Measurements from ENCODE around the gene SALL3.

Gene SALL3

GRCh38 chr18:79008356-79008940 is 28.8 kb downstream of the SALL3 start:
- DNase-seq: no peak

DNA sequence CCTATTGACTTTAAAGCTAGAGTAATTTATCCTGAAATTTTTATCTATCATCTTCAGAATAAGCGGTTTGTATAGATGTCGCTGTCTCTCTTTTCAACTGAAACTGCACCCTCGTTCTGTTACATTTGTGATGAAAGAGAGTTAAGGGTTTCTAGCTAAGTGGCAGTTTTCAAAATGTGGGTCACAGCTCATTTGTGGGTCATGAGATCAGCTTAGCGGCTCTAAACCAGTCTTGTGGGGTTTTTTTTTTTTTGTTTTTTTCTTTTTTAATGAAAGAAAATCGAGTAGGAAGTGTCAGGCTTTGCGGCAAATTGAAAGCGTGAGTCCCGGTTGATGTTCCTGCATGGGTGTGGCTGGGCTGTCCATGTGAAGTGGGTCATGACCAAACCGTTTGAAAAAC is 31.2 kb downstream of the SALL3 start:
- peak; percentile 50 for DNase-seq

DNA sequence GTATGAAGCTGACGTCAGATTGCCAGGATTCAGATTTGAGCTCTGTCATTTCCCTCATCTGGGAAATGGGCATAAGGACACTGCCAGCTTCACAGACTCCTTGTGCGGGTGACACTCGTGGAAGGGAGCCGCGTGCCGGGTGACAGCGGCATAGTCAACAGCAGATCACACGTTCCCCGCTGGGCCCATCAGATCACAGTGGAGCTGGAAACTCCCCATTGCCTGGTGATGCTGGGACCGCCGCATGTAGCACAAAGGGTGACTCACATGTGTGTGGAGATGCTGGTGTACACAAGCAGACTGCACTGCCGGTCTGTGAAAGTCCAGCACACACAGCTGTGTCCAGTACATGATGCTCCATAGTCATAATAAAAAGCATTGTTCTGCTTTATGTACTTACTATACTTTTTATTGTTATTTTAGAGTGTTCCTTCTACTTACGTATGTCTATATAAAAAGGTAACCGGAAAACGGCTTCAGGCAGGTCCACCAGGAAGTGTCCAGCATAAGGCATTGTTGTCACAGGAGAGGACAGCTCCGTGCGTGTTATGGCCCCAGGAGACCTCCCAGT is 31.8 kb downstream of the SALL3 start:
- peak; percentile 62 for DNase-seq

- DNase-seq: no peak
Observed at GRCh38 chr18:79013869-79014268, 34.3 kb downstream of the SALL3 start.

- DNase-seq: no peak
Observed at GRCh38 chr18:79018911-79019310, 39.3 kb downstream of the SALL3 start.

GRCh38 chr18:79019881-79020280 is 40.3 kb downstream of the SALL3 start:
- DNase-seq: no peak

- DNase-seq: no peak
Observed at GRCh38 chr18:79022603-79023002, 43.0 kb downstream of the SALL3 start.

GRCh38 chr18:79026491-79026890 is 46.9 kb downstream of the SALL3 start:
- DNase-seq: no peak

DNA sequence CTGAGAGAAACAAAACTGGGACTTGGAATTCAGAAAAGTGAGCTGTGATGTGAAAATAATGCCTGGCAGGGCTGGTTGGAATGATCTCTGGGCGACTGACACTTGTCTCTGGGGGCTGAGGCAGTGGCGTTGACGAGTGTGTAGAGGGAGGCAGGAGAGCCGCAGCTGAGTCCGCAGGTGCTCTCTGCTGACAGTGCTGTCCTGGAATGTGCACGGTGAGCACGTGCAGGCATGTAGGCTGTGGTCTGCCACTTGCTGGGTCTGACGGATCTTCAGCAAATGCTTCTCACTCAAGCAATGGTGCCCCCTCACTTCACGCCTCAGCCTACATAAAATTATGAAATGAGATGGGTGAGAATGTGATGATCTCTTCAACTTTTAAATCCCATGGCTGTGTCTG is 51.1 kb downstream of the SALL3 start:
- no peak for DNase-seq

DNA sequence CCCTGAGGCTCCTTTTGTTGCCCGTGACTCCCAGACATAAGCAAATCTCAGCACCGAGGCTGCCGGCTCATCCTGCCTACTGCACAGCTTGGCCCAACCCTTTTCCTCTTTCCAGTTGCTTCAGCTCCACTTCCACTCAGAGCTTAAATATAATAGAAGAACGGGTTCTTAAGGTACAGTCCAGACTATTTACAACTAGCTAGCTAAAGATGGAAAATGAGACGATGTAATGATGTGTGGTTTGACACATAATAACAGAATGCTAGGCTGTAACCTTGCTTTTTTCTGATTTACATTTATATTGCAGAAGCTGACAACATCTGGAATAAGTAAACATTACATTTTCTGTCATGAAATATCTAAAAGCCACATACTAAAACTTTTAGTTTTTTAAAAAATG is 62.7 kb downstream of the SALL3 start:
- DNase-seq: no peak

DNA sequence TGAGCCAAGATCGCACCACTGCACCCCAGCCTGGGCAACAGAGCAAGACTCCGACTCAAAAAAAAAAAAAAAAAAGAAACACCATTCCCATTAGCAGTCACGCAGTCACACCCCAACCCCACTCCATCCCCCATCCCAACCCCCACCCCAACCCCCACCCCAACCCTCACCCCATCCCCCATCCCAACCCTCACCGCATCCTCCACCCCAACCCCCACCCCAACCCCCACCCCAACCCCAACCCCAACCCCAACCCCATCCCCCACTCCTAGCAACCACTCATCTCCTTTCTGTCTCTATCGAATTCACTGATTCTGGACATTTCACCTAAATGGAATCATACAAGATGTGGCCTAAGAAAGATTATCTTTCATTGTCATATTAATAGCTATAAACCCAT is 63.7 kb downstream of the SALL3 start:
- no peak for DNase-seq

GRCh38 chr18:79046522-79046921 is 66.9 kb downstream of the SALL3 start:
- DNase-seq: no peak

GRCh38 chr18:79047556-79048244 is 68.1 kb downstream of the SALL3 start:
- DNase-seq: no peak

- DNase-seq: no peak
Observed at GRCh38 chr18:79048245-79048632, 68.6 kb downstream of the SALL3 start.

- DNase-seq: no peak
Observed at GRCh38 chr18:79049506-79049905, 69.9 kb downstream of the SALL3 start.

All from NCI-H748 treated with DMSO at 0.1 percent for 48 hours (cell line).